IMR-90 (cell line): ENCODE results near the gene TCF4. TPM values are rescaled to one million over a fixed set of nuclear protein-coding genes. Genes with fewer than 3 reads are reported as not detected.

Source experiments
- ATAC-seq: fragments of 200-7000 bp; cut with Tn5 transposase; 2 replicates; pipeline ENCODE4 v1.9.1; 2020; ENCODE audit warnings: low read depth, mild to moderate bottlenecking, moderate library complexity
- BruUV-seq: library from RNA; stranded (reverse); fragments of 400-500 nt; replicated peaks from 2 replicates; lab custom pipeline; 2021; lab: Mats Ljungman, UMichigan
- CTCF ChIA-PET: fragments of 300-600 bp; formaldehyde crosslinking; extraction: SDS; loops from one replicate; lab custom pipeline; 2021; ENCODE audit warnings: antibody characterized with exemption; lab: Yijun Ruan, JAX
- POLR2A ChIA-PET: fragments of 300-600 bp; sonication (Branson Sonifier 250); formaldehyde crosslinking; loops from one replicate; lab custom pipeline; 2022; ENCODE audit warnings: antibody characterized with exemption; ENCODE audit not compliant: unreplicated experiment; lab: Charles Lee
- DNase-seq: peaks from one replicate; pipeline ENCODE4 v3.0.0; 2013
- H2AFZ ChIP-seq: replicated peaks from 2 replicates; pipeline ENCODE3; 2013; ENCODE audit warnings: low read length, mild to moderate bottlenecking; ENCODE audit not compliant: poor library complexity
- H2AK5ac ChIP-seq: 2 replicates; pipeline ENCODE4 v1.6.1; 2013; ENCODE audit warnings: low read depth, low read length, inconsistent platforms
- H2AK9ac ChIP-seq: replicated peaks from 2 replicates; pipeline ENCODE3; 2013; ENCODE audit warnings: mild to moderate bottlenecking, low read depth, low read length, moderate library complexity; ENCODE audit not compliant: poor library complexity
- H2BK120ac ChIP-seq: 2 replicates; pipeline ENCODE4 v1.6.1; 2013; ENCODE audit warnings: low read depth, low read length, inconsistent platforms
- H2BK15ac ChIP-seq: 3 replicates; pipeline ENCODE4 v1.6.1; 2013; ENCODE audit warnings: low read depth, low read length, inconsistent platforms
- H2BK20ac ChIP-seq: 2 replicates; pipeline ENCODE4 v1.6.1; 2013; ENCODE audit warnings: low read depth, mild to moderate bottlenecking, inconsistent platforms, low read length, moderate library complexity
- H2BK5ac ChIP-seq: 2 replicates; pipeline ENCODE4 v1.6.1; 2013; ENCODE audit warnings: mild to moderate bottlenecking, low read depth, low read length, inconsistent platforms; ENCODE audit not compliant: poor library complexity, severe bottlenecking
- H3K14ac ChIP-seq: replicated peaks from 2 replicates; pipeline ENCODE4 v1.6.1; 2013; ENCODE audit warnings: low read depth, low read length, inconsistent platforms
- H3K18ac ChIP-seq: 2 replicates; pipeline ENCODE4 v1.6.1; 2013; ENCODE audit warnings: low read depth, low read length, control low read depth
- H3K23ac ChIP-seq: 2 replicates; pipeline ENCODE4 v1.6.1; 2013; ENCODE audit warnings: low read depth, low read length, inconsistent platforms
- H3K27ac ChIP-seq: 2 replicates; pipeline ENCODE4 v1.5.1; 2013; ENCODE audit warnings: mild to moderate bottlenecking, control low read depth, low read length; ENCODE audit not compliant: insufficient read depth
- H3K27me3 ChIP-seq: 2 replicates; pipeline ENCODE4 v1.6.1; 2013; ENCODE audit warnings: low read length; ENCODE audit not compliant: control insufficient read depth, insufficient read depth
- H3K36me3 ChIP-seq: 2 replicates; pipeline ENCODE4 v1.6.1; 2013; ENCODE audit warnings: low read length, mixed read lengths; ENCODE audit not compliant: control insufficient read depth, insufficient read depth
- H3K4ac ChIP-seq: 2 replicates; pipeline ENCODE4 v1.6.1; 2013; ENCODE audit warnings: low read depth, low read length, inconsistent platforms
- H3K4me1 ChIP-seq: 2 replicates; pipeline ENCODE4 v1.6.1; 2013; ENCODE audit warnings: low read length, mixed read lengths; ENCODE audit not compliant: control insufficient read depth, insufficient read depth
- H3K4me2 ChIP-seq: 2 replicates; pipeline ENCODE4 v1.6.1; 2013; ENCODE audit warnings: low read depth, mild to moderate bottlenecking, control low read depth, low read length, moderate library complexity
- H3K4me3 ChIP-seq: 2 replicates; pipeline ENCODE4 v1.5.1; 2013; ENCODE audit warnings: low read depth, mild to moderate bottlenecking, control low read depth, low read length, moderate library complexity; ENCODE audit not compliant: insufficient read depth
- H3K56ac ChIP-seq: 2 replicates; pipeline ENCODE4 v1.6.1; 2013; ENCODE audit warnings: low read length, inconsistent platforms; ENCODE audit not compliant: insufficient read depth; ENCODE audit errors: extremely low read depth
- H3K79me1 ChIP-seq, 2 experiments: 2 replicates each; pipeline ENCODE4 v1.6.1; 2013; ENCODE audit warnings: low read length in 2 of 2, inconsistent platforms in 1 of 2, low read depth in 1 of 2
- H3K9ac ChIP-seq: 2 replicates; pipeline ENCODE4 v1.6.1; 2013; ENCODE audit warnings: low read depth, low read length, control low read depth
- H3K9me1 ChIP-seq: 2 replicates; pipeline ENCODE4 v1.6.1; 2013; ENCODE audit warnings: low read length, inconsistent platforms; ENCODE audit not compliant: insufficient read depth
- H3K9me3 ChIP-seq: 2 replicates; pipeline ENCODE4 v1.6.1; 2013; ENCODE audit warnings: low read length; ENCODE audit not compliant: control insufficient read depth, insufficient read depth
- H4K20me1 ChIP-seq: 2 replicates; pipeline ENCODE4 v1.6.1; 2013; ENCODE audit warnings: low read length, inconsistent platforms; ENCODE audit not compliant: insufficient read depth
- H4K5ac ChIP-seq: 2 replicates; pipeline ENCODE4 v1.6.1; 2013; ENCODE audit warnings: mild to moderate bottlenecking, low read depth, low read length, control low read depth
- H4K8ac ChIP-seq, 2 experiments: 2 replicates each; pipeline ENCODE4 v1.6.1; 2013; ENCODE audit warnings: low read depth in 2 of 2, low read length in 2 of 2, control low read depth in 1 of 2, inconsistent platforms in 1 of 2
- H4K91ac ChIP-seq: 2 replicates; pipeline ENCODE4 v1.6.1; 2013; ENCODE audit warnings: low read depth, low read length, inconsistent platforms; ENCODE audit not compliant: insufficient read depth
- BHLHE40 ChIP-seq: fragments of 150-350 bp; IDR thresholded peaks from 2 replicates; pipeline ENCODE4 v1.6.1; 2016; ENCODE audit warnings: mild to moderate bottlenecking, low read depth, low read length
- CEBPB ChIP-seq: IDR thresholded peaks from 2 replicates; pipeline ENCODE4 v1.6.1; 2012; ENCODE audit warnings: low read depth, low read length, improper control_type of control experiment
- CHD1 ChIP-seq: IDR thresholded peaks from 2 replicates; pipeline ENCODE4 v1.6.1; 2012; ENCODE audit warnings: low read depth, low read length, improper control_type of control experiment
- FOS ChIP-seq: fragments of 150-350 bp; IDR thresholded peaks from 2 replicates; pipeline ENCODE4 v1.6.1; 2016; ENCODE audit warnings: low read depth, low read length
- MAFK ChIP-seq: IDR thresholded peaks from 2 replicates; pipeline ENCODE4 v1.6.1; 2012; ENCODE audit warnings: low read depth, low read length, improper control_type of control experiment
- MAZ ChIP-seq: IDR thresholded peaks from 2 replicates; pipeline ENCODE4 v1.6.1; 2012; ENCODE audit warnings: low read depth, mild to moderate bottlenecking, low read length, improper control_type of control experiment, moderate library complexity, borderline replicate concordance
- MXI1 ChIP-seq: IDR thresholded peaks from 2 replicates; pipeline ENCODE4 v1.6.1; 2012; ENCODE audit warnings: low read depth, mild to moderate bottlenecking, low read length, moderate library complexity, borderline replicate concordance
- NFE2L2 ChIP-seq: fragments of 150-350 bp; IDR thresholded peaks from 2 replicates; pipeline ENCODE4 v1.6.1; 2016; ENCODE audit warnings: low read depth, mild to moderate bottlenecking, low read length
- POLR2A ChIP-seq: IDR thresholded peaks from 2 replicates; pipeline ENCODE4 v1.6.1; 2012; ENCODE audit warnings: mild to moderate bottlenecking, low read depth, low read length
- RAD21 ChIP-seq: IDR thresholded peaks from 2 replicates; pipeline ENCODE4 v1.6.1; 2012; ENCODE audit warnings: low read length, improper control_type of control experiment
- RCOR1 ChIP-seq: IDR thresholded peaks from 2 replicates; pipeline ENCODE4 v1.6.1; 2012; ENCODE audit warnings: mild to moderate bottlenecking, low read length, improper control_type of control experiment; ENCODE audit not compliant: insufficient replicate concordance
- RFX5 ChIP-seq: IDR thresholded peaks from 2 replicates; pipeline ENCODE4 v1.8.0; 2012; ENCODE audit warnings: low read depth, mild to moderate bottlenecking, low read length, moderate library complexity
- SMC3 ChIP-seq: fragments of 150-350 bp; IDR thresholded peaks from 2 replicates; pipeline ENCODE4 v1.6.1; 2016; ENCODE audit warnings: low read depth, mild to moderate bottlenecking, antibody characterized with exemption, low read length, moderate library complexity
- WGBS, 2 experiments: methylation state at CpG; one replicate each; pipeline versions ENCODE4 v1.1.5 to v1.1.7; 2013; ENCODE audit warnings: missing lambda C conversion rate in 2 of 2; ENCODE audit not compliant: insufficient read length in 1 of 2; ENCODE audit errors: extremely low coverage in 2 of 2; 5-methylcytosine and 5-hydroxymethylcytosine counted together
- dilution Hi-C: fragments of 300-500 bp; cut with HindIII; formaldehyde crosslinking; loops from one replicate; pipeline ENCODE4 v1.14.3; 2018; ENCODE audit warnings: low sequenced_read_pairs; ENCODE audit not compliant: unreplicated experiment
- in situ Hi-C: fragments of 300-500 bp; cut with MboI; formaldehyde crosslinking; loops from 3 replicates; pipeline ENCODE4 v1.14.3; 2019; ENCODE audit warnings: low sequenced_read_pairs, inconsistent platforms, mixed read lengths
- intact Hi-C: fragments of 100-400 bp; cut with micrococcal nuclease; formaldehyde crosslinking; loops from 2 replicates; pipeline ENCODE4 v1.10.0; 2022
- polyA plus RNA-seq, 3 experiments: library from polyadenylated mRNA; depleted of rRNA; stranded (reverse); fragments of >200 nt; gene quantifications; 2 replicates each; pipeline ENCODE4 v1.2.3, GENCODE V29; 2012; ENCODE audit warnings: low replicate concordance in 1 of 3
- total RNA-seq: library from RNA; depleted of rRNA; stranded (reverse); fragments of >200 nt; gene quantifications from 2 replicates; pipeline ENCODE4 v1.2.3, GENCODE V29; 2012
- TF ChIP-seq, protein P1 (sequence below): fragments of 150-350 bp; IDR thresholded peaks from 2 replicates; pipeline ENCODE4 v1.6.1; 2016; ENCODE audit warnings: low read depth, mild to moderate bottlenecking, low read length, moderate library complexity, borderline replicate concordance
- TF ChIP-seq, protein P2 (sequence below): conservative IDR thresholded peaks from 2 replicates; pipeline ENCODE4 v1.5.1; 2012; ENCODE audit warnings: mild to moderate bottlenecking, low read depth, low read length, improper control_type of control experiment
- TF ChIP-seq, protein P3 (sequence below): fragments of 150-350 bp; IDR thresholded peaks from 2 replicates; pipeline ENCODE4 v1.6.1; 2017; ENCODE audit warnings: mild to moderate bottlenecking, antibody characterized with exemption, low read length, low read depth

The TCF4 gene
- total and polyA plus RNA-seq, 2 of the 4 experiments (the other 2 are of a cell fraction) = 30.0 to 87.1 TPM

DNA sequence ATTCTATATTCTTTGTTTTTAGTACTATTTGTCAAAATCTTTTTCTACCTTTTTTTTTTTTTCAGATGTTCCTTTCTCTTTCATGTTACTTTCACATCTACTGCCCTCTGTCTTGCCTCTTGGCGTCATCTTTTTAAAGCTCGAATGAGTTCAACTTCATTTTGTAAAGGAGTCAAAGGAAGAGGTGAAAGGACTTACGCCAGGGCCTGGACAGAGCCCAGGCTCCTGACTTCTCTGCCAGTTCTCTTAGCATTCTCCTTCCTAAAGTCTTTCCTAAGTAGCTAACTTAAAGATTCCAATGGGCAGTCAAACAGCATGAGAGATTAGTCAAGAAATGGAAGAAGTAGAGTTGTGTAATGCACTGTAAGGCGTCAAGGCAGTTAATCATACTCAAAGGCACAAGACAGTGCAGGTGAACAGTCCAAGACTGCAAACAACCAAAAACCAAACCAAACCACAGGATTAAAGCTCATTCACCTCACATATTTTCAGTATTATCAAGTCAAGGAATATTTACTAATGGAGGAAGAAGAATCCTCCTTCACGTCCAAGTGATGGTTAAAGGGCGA lies 301.7 kb downstream of the TCF4 start:
- TF ChIP-seq, protein P1, sequence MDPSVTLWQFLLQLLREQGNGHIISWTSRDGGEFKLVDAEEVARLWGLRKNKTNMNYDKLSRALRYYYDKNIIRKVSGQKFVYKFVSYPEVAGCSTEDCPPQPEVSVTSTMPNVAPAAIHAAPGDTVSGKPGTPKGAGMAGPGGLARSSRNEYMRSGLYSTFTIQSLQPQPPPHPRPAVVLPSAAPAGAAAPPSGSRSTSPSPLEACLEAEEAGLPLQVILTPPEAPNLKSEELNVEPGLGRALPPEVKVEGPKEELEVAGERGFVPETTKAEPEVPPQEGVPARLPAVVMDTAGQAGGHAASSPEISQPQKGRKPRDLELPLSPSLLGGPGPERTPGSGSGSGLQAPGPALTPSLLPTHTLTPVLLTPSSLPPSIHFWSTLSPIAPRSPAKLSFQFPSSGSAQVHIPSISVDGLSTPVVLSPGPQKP = no peak
- no peak for TF ChIP-seq RCOR1
- TF ChIP-seq CHD1 = no peak
- TF ChIP-seq POLR2A = no peak
- TF ChIP-seq, protein P2, sequence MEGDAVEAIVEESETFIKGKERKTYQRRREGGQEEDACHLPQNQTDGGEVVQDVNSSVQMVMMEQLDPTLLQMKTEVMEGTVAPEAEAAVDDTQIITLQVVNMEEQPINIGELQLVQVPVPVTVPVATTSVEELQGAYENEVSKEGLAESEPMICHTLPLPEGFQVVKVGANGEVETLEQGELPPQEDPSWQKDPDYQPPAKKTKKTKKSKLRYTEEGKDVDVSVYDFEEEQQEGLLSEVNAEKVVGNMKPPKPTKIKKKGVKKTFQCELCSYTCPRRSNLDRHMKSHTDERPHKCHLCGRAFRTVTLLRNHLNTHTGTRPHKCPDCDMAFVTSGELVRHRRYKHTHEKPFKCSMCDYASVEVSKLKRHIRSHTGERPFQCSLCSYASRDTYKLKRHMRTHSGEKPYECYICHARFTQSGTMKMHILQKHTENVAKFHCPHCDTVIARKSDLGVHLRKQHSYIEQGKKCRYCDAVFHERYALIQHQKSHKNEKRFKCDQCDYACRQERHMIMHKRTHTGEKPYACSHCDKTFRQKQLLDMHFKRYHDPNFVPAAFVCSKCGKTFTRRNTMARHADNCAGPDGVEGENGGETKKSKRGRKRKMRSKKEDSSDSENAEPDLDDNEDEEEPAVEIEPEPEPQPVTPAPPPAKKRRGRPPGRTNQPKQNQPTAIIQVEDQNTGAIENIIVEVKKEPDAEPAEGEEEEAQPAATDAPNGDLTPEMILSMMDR = no peak
- TF ChIP-seq RFX5 = no peak
- no peak for TF ChIP-seq FOS
- TF ChIP-seq BHLHE40 = no peak
- TF ChIP-seq SMC3 = no peak
- TF ChIP-seq, protein P3, sequence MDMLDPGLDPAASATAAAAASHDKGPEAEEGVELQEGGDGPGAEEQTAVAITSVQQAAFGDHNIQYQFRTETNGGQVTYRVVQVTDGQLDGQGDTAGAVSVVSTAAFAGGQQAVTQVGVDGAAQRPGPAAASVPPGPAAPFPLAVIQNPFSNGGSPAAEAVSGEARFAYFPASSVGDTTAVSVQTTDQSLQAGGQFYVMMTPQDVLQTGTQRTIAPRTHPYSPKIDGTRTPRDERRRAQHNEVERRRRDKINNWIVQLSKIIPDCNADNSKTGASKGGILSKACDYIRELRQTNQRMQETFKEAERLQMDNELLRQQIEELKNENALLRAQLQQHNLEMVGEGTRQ = no peak
- no peak for TF ChIP-seq MAFK
- TF ChIP-seq CEBPB = no peak
- no peak for TF ChIP-seq MXI1
- no peak for TF ChIP-seq MAZ
- TF ChIP-seq RAD21 = no peak
- no peak for TF ChIP-seq NFE2L2
- Histone ChIP-seq H3K9me1 (peaks cover 13% of the 10 kb centered on the region; the same call in 1 of the 2 replicates), H3K27ac (no peak overlapping the region), H3K56ac (no peak overlapping the region), H4K5ac (no peak overlapping the region), H3K27me3 (no peaks in the 10 kb centered on the region), H2BK120ac (no peak overlapping the region), H2BK15ac (no peak overlapping the region), H3K36me3 (no peaks in the 10 kb centered on the region), H3K9ac (no peak overlapping the region), H3K4me3 (no peak overlapping the region), H3K9me3 (no peaks in the 10 kb centered on the region), H4K8ac (no peak overlapping the region), H3K23ac (no peak overlapping the region; the same call in 1 of the 2 replicates), H4K91ac (no peak overlapping the region), H3K14ac (no peak overlapping the region; the same call in 1 of the 2 replicates), H2BK5ac (no peak overlapping the region), H3K4me2 (no peak overlapping the region), H2AK5ac (no peak overlapping the region), H3K4ac (no peak overlapping the region), H3K4me1 (peaks cover 5% of the 10 kb centered on the region), H3K79me1 (peaks cover 26 to 66% of the 10 kb centered on the region in 2 experiments), H2AK9ac (no peak overlapping the region), H4K20me1 (peaks cover 7% of the 10 kb centered on the region; the same call in 1 of the 2 replicates), H2BK20ac (no peak overlapping the region), H3K18ac (no peak overlapping the region), H2AFZ (no peak overlapping the region)
- BruUV-seq = no TSS peak
- dilution Hi-C loops (no loop called here), in situ Hi-C loops (no loop called here), intact Hi-C loops (no loop called here)
- ATAC-seq (no peak), DNase-seq (no peak)
- WGBS, 2 experiments = no CpG with 5 or more reads among the region's 6 CpGs
- POLR2A ChIA-PET = no interaction called here
- CTCF ChIA-PET = interaction anchor here (1.6 kb wide), 1 partner anchor 12 kb away, joined by 4 read pairs; no protein-coding TSS in a partner anchor
